Mammary epithelial cell (primary cell): Measurements from ENCODE around the gene ZNF48.

Experiments used
- CTCF ChIP-seq, 2 donors: IDR thresholded peaks in 1 of 2; conservative IDR thresholded peaks in 1 of 2; 2 replicates each; pipeline ENCODE4 v1.5.1; 2011 to 2012; ENCODE audit warnings: inconsistent platforms in 2 of 2, low read length in 2 of 2, mild to moderate bottlenecking in 2 of 2, control low read depth in 1 of 2, low read depth in 1 of 2; ENCODE audit not compliant: insufficient read depth in 1 of 2; ENCODE audit errors: extremely low read depth in 1 of 2
- EZH2 ChIP-seq: IDR thresholded peaks from 2 replicates; pipeline ENCODE4 v1.6.1; 2012; ENCODE audit warnings: low read length, inconsistent platforms, borderline replicate concordance

DNA sequence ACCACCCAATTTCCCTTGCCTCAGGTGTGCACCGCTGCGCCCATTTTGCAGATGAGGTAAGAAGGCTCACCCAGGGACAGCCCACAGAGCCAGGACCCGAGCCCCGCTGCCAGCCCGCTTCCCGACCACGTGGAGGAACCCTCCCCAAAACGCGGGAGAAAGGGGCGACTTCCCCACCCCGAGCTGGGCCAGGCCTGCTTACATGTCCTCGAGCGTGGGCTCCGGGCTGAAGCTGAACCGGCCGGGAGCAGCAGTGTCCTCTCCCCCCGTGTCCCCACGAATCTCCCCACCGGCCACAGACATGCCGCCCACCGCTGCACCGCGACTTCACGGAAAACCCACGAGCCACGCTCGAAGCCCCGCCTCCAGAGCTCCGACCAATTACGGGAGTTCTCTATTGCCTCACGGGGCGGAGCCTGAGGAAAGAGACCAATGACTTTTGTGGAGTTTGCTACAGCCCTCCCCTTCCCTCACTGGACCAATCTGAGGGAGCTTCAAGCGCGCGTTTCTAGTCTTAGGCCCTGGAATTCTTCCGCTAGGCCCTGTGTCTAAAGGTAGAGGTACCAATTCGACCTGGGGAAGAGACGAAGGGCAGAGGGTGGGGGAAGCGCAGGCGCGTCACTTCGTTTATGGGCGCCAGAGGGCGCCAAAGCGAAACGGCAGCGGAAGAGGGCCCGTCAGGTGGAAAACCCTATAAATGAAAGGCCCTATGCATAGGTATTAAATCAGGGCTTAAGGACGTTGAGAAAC lies 34.6 kb downstream of the ZNF48 start, which contains the start of gene DCTPP1:
- TF ChIP-seq CTCF (conservative IDR thresholded peaks at IDR 0.05 in 1 of 2, IDR thresholded peaks at IDR 0.05 in 1 of 2; ENCODE audit: extremely low read depth in 1 of 2, insufficient read depth in 1 of 2, low read depth in 1 of 2, low read length in 2 of 2) (peak; percentile 79 to 93), EZH2 (no peak)
